ENCODE results near the gene DDX50. TPM values are rescaled to one million over a fixed set of nuclear protein-coding genes. Genes with fewer than 3 reads are reported as not detected.

DDX50 gene
- total and polyA plus RNA-seq, 12 donors, result 13.3 to 45.3 (median 30.9) TPM

DNA sequence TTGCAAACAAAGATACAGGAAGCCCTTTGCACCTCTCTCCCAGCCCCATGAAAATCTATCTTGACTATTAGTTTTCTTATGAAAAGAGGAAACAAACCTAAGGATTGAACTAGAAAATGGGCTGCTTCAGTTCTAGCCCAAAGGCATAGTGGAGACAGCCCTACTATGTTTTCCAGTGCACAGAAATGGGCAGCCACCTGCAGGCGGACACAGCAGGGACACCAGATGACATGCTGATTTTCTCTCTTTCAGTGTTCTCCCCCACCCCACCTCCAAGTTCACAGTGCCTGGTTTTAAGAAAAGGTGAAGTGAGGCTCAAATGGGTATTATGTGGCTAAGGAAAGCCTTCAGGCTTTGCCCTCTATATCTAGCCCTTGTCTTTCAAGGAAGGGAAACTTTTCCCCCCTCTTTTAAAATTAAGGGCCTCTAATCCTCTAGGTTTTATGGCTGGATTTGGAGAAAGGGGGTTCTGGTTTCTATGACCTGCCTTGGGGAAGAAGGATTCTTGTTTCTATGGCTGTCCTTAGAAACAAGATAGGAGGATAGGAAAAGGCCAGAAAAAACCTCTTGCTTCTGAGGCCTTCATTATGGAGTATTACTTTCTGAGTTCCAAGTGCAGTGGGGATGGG is 23.5 kb upstream of the DDX50 start:
- TF ChIP-seq, protein P1, sequence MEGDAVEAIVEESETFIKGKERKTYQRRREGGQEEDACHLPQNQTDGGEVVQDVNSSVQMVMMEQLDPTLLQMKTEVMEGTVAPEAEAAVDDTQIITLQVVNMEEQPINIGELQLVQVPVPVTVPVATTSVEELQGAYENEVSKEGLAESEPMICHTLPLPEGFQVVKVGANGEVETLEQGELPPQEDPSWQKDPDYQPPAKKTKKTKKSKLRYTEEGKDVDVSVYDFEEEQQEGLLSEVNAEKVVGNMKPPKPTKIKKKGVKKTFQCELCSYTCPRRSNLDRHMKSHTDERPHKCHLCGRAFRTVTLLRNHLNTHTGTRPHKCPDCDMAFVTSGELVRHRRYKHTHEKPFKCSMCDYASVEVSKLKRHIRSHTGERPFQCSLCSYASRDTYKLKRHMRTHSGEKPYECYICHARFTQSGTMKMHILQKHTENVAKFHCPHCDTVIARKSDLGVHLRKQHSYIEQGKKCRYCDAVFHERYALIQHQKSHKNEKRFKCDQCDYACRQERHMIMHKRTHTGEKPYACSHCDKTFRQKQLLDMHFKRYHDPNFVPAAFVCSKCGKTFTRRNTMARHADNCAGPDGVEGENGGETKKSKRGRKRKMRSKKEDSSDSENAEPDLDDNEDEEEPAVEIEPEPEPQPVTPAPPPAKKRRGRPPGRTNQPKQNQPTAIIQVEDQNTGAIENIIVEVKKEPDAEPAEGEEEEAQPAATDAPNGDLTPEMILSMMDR (IDR thresholded peaks at IDR 0.05), result no peak
- TF ChIP-seq POLR2A (IDR thresholded peaks at IDR 0.05), result no peak
- no peak overlapping the region for H3K4me3 ChIP-seq
- no peaks in the 10 kb centered on the region for H3K27me3 ChIP-seq
- intact Hi-C loops (cut with DNase I), result no loop called here
- H3K9me3 ChIP-seq (replicated peaks in 1 of 3), result no peaks in the 10 kb centered on the region
- H3K36me3 ChIP-seq (replicated peaks in 1 of 2), result no peaks in the 10 kb centered on the region
- no peak for DNase-seq
- WGBS, 4 donors, result 87 to 100% (median 89%) methylated on average over 1 of the region's 1 CpG
- H3K4me1 ChIP-seq (replicated peaks in 1 of 2), result no peaks in the 10 kb centered on the region
- no peak overlapping the region for H3K27ac ChIP-seq

DNA sequence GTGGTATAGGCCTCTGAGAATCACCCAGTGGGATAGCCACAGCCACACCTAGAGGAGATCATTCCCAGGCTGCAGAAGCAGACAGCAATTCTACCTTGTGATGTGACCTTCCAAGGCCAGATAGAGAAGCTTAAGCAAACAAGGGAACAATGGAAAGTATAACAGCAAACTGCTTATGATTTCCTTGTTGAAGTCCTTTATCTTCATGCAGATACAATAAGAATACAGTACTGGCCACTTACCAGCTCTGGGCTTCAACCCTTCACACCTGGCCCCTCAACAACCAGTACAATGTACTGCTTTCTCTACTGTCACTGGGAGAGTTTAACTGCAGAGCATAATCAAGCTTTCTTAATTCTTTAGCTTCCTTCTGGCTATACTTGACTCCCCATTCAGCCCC is 22.6 kb upstream of the DDX50 start:
- H3K27me3 ChIP-seq, result no peaks in the 10 kb centered on the region
- H3K4me1 ChIP-seq (replicated peaks in 1 of 2), result no peaks in the 10 kb centered on the region
- no peaks in the 10 kb centered on the region for H3K9me3 ChIP-seq (replicated peaks in 1 of 3)

DNA sequence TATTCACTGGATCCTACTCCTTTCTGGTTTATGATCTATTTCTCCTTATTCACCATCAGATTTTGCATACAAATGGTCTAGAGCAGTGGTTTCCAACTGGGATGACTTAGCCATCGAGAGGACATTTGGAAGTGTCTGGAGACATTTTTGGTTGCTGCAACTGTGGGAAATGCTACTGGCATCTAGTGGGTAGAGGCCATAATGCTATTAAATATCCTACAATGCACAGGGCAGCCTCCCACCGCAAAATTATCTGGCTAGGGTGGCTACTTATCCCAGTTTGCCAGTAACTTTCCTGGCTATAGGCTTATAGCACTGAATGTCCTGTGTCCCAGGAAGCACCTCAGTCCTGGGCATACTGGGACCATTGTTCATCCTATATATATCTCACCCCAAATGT is 21.5 kb upstream of the DDX50 start:
- Histone ChIP-seq H3K9me3 (replicated peaks in 1 of 3) (no peaks in the 10 kb centered on the region), H3K27ac (no peak overlapping the region), H3K36me3 (replicated peaks in 1 of 2) (no peaks in the 10 kb centered on the region), H3K27me3 (no peaks in the 10 kb centered on the region), H3K4me1 (replicated peaks in 1 of 2) (no peaks in the 10 kb centered on the region), H3K4me3 (no peak overlapping the region)
- intact Hi-C loops (cut with DNase I), result no loop called here
- no peak for DNase-seq
- WGBS, 4 donors, result 90 to 100% (median 96%) methylated on average over 2 of the region's 2 CpGs
- TF ChIP-seq, protein P1 (IDR thresholded peaks at IDR 0.05), result no peak
- no peak for TF ChIP-seq POLR2A (IDR thresholded peaks at IDR 0.05)

More for the DNA sequence above, 22.6 kb upstream of the DDX50 start:
- no peak for TF ChIP-seq POLR2A (IDR thresholded peaks at IDR 0.05)
- TF ChIP-seq, protein P1 (IDR thresholded peaks at IDR 0.05), result no peak
- DNase-seq, result no peak
- Histone ChIP-seq H3K27ac (no peak overlapping the region), H3K36me3 (replicated peaks in 1 of 2) (no peaks in the 10 kb centered on the region), H3K4me3 (no peak overlapping the region)
- intact Hi-C loops (cut with DNase I), result no loop called here

DNA sequence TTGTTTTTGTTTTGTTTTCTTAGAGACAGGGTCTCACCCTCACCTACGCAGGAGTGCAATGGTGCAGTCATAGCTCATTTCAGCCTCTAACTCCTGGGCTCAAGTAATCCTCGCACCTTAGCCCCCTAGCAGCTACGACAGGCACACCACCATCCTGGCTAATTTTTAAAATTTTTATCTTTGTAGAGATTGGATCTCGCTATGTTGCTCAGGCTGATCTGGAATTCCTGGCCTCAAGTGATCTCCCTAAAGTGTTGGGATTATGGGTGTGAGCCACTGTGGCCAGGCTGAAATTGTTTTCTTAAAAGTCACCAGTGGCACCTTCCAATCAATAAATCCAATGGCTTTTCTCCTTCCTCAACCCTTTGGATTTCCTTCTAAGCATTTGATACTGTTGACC is 20.9 kb upstream of the DDX50 start:
- Histone ChIP-seq H3K9me3 (replicated peaks in 1 of 3) (no peaks in the 10 kb centered on the region), H3K4me1 (replicated peaks in 1 of 2) (no peaks in the 10 kb centered on the region), H3K4me3 (no peak overlapping the region), H3K27me3 (no peaks in the 10 kb centered on the region), H3K36me3 (replicated peaks in 1 of 2) (no peaks in the 10 kb centered on the region), H3K27ac (no peak overlapping the region)
- DNase-seq, result no peak
- intact Hi-C loops (cut with DNase I), result no loop called here
- TF ChIP-seq POLR2A (IDR thresholded peaks at IDR 0.05), result no peak
- 95 to 98% (median 96%) methylated on average over 4 of the region's 4 CpGs for WGBS, 4 donors

DNA sequence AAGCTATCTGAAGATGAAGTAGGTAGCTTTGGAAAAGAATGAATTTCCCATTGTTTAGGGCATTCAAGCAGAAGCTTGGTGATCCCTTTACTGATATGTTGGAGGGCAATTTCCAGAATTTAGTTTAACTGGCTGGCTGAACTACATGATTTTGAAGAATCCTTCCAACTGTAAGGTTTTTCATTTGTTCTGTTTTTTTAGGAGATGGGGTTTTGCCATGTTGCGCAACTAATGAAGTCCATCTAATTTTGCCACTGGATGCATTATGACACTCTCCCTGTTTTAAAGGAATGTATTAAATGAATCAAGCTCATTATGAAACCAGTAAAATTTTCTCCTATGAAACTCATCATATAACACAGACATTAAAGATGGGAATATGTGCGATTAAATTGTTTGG is 6.1 kb upstream of the DDX50 start:
- no peak for DNase-seq
- H3K36me3 ChIP-seq (replicated peaks in 1 of 2), result no peaks in the 10 kb centered on the region
- WGBS, 4 donors, result 92 to 95% (median 94%) methylated on average over 2 of the region's 2 CpGs
- H3K27me3 ChIP-seq, result no peaks in the 10 kb centered on the region
- no peak overlapping the region for H3K27ac ChIP-seq
- intact Hi-C loops (cut with DNase I), result loop anchor here (5.0 kb wide), 1 partner anchor 103 kb away; no protein-coding TSS in a partner anchor
- TF ChIP-seq, protein P1 (IDR thresholded peaks at IDR 0.05), result no peak
- TF ChIP-seq POLR2A (IDR thresholded peaks at IDR 0.05), result no peak
- H3K4me3 ChIP-seq, result no peak overlapping the region
- peaks cover 0 to under 1% of the 10 kb centered on the region in 2 donors for H3K4me1 ChIP-seq (replicated peaks in 1 of 2)
- H3K9me3 ChIP-seq (replicated peaks in 1 of 3), result no peaks in the 10 kb centered on the region
